ENCODE results near the gene CBL.

Gene CBL

DNA sequence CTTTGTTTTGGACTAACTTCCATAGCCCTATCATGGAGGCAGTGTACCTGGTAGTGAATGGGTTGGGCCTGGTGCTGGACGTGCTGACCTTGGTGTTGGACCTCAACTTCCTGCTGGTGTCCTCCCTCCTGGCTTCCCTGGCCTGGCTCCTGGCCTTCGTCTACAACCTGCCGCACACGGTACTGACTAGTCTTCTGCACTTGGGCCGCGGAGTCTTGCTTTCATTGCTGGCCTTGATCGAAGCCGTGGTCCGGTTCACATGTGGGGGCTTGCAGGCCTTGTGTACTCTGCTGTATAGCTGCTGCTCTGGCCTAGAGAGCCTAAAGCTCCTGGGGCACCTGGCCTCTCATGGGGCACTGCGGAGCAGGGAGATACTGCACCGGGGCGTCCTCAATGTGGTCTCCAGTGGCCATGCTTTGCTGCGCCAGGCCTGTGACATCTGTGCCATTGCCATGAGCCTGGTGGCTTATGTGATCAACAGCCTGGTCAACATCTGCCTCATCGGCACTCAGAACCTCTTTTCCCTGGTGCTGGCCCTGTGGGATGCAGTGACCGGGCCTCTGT is 129.0 kb downstream of the CBL start:
- no peak for DNase-seq

DNA sequence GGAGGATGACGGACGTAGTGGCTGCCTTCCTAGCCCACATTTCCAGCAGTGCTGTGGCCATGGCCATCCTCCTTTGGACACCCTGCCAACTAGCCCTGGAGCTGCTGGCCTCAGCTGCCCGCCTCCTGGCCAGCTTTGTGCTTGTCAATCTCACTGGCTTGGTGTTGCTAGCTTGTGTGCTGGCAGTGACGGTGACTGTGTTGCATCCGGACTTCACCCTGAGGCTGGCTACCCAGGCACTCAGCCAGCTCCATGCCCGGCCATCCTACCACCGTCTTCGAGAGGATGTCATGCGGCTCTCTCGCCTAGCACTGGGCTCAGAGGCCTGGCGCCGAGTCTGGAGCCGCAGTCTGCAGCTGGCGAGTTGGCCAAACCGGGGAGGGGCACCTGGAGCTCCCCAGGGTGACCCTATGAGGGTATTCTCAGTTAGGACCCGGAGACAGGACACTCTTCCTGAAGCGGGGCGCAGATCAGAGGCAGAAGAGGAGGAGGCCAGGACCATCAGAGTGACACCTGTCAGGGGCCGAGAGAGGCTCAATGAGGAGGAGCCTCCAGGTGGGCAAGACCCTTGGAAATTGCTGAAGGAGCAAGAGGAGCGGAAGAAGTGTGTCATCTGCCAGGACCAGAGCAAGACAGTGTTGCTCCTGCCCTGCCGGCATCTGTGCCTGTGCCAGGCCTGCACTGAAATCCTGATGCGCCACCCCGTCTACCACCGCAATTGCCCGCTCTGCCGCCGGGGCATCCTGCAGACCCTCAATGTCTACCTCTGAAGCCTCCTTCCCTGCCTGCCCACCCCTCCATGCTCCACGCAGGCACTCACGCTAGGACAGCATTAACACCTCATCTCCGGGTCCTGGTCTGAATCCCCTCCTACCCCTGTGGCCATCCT is 129.8 kb downstream of the CBL start:
- no peak for DNase-seq

DNA sequence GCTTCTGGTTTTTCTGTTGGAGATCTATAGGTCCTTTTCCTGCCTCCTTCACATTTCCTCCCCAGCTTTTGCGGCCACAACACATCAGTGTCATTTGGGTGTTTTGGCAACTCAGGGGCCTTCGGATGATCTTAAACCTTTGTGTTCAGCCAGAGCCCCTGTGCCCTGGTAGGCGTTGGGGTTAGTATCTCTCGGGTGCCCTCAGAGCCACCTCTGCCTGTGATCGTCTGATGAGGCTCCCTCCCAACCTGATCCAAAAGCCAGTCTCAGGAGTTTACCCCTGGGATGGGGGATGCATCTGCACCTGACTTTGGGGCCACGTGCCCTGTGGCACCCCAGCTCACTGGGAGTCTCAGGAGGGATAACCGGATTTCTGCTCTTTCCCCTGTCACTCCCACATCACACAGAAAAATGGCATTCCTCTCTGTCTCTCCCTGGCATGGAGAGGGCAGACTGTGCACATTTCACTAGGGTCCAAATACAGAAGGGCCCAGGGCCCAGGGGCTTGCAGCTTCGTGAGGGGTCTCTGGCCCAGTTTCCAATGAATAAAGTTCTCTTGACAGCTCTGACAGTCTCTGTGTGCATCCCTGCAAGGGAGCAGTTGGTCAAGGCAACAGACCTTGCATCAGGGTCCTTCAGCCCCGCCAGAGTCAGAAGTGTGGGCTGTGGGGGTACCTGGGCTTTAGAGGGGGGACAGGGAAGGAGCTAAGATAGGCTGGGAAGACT is 130.8 kb downstream of the CBL start:
- DNase-seq = no peak

DNA sequence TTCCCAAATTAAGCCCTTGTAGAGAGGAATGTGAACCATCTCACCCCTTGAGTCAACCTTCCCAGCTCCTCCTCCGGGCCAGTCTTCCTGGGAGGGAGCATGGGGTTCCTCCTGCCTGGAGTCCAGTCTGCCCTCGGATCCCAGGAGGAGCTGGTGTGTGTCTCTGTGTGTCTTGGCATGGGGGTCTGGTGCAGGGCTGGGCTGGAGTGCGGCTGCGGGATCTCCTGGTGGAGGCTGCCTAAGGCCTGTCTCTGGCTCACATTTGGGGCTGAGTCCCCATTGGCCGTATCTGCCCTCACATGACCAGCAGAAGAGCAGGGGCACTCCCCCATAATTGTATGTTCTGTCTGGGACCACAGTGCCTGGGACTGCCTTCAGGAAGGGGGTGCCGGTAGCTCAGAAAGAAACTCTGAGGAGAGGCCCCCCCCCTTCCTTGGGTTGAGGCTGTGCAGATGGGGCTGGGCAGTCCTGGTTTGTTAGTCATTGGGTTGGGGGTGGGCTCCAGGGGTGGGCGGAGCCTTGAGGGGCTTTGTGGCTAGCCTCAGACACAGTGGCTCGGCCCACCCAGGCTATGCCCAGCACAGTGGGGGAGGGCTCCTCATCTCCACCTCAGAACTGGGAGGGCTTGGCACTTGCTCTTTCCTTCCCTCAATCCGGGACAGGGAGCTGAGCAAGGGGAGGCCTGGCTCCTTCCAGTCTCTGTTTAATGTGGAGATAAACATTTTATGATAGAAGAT is 131.6 kb downstream of the CBL start:
- no peak for DNase-seq

- peak; percentile 48 for DNase-seq
Measured at GRCh38 chr11:119338318-119338890, 132.3 kb downstream of the CBL start.

GRCh38 chr11:119338965-119339588 is 132.9 kb downstream of the CBL start:
- no peak for DNase-seq

DNA sequence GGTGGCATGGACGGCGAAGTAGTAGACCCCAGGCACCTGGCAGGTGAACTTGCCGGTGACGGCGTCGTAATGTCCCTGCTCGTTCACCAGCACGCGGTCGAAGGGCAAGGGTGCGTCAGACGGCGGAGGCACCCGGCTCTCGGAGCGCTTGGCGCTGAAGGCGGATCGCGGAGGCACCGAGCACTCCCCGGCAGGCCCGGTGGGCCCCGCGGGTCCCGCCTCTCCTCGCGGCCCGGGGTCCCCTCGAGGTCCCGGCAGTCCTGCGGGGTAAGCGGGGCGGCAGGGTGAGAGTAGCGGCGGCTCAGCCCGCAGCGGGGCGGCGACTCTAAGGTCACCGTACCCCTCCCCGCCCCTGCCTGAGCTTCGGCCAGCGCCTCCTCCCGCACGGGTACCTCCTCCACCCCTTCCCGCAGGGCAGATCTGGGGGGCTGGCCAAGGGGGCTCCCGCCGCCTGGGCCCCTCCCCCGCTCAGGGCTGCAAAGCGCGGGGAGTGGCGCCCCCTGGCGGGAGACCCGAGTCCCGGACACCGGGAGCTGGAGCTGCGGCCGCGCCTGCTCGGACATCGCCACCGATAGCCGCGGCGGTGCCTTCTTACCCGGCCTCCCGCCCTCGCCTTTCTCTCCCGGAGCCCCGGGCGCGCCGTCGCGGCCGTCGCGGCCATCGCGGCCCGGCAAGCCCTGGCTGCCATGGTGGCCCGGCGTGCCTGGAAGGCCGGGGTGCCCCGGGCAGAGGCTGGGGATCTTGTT is 133.6 kb downstream of the CBL start:
- DNase-seq = no peak

GRCh38 chr11:119340335-119341221 is 134.4 kb downstream of the CBL start, which contains the start of gene C1QTNF5:
Gene C1QTNF5 (minus strand): TSS chr11:119340883. CDS start chr11:119340397, 486 bp downstream.
- DNase-seq = no peak

- no peak for DNase-seq
Measured at GRCh38 chr11:119341222-119342022, 135.3 kb downstream of the CBL start.

DNA sequence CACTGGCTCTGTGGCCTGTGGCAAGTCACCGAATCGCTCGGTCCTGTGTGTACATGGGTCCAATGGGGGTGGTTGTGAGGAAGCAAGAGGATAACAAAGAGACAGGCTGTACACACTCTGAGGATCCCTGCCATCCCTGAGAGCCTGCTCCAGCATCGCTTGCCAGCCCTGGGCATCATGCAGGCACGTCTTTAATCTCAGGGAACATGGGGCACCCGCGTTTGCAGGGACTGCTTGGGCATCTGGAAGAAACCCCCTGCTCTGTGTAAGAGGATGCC is 135.8 kb downstream of the CBL start:
- DNase-seq = no peak

- DNase-seq = no peak
Measured at GRCh38 chr11:119342362-119343130, 136.4 kb downstream of the CBL start.

- DNase-seq = no peak
Measured at GRCh38 chr11:119343726-119344125, 137.6 kb downstream of the CBL start.

GRCh38 chr11:119344291-119345010 is 138.3 kb downstream of the CBL start:
- no peak for DNase-seq

DNA sequence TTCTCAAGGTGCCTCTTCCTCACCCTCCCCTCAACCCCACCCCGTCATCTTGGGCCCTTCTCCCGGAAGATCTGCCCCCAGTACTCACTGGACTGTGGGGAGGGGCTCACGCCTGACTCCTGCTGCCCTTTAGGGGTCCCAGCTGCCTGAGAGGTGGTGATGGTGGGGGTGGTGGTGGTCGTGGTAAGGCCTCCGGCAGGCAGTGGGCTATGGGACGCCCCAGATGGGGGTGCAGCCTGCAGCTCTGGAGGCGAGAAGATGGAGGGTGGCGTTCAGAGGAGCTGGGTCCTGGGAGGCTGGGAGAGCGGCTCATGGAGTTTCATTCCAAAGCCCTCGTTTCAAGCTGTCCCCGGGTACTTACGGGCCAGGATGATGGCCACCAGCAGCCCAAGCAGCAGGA is 139.5 kb downstream of the CBL start:
- DNase-seq = no peak

DNA sequence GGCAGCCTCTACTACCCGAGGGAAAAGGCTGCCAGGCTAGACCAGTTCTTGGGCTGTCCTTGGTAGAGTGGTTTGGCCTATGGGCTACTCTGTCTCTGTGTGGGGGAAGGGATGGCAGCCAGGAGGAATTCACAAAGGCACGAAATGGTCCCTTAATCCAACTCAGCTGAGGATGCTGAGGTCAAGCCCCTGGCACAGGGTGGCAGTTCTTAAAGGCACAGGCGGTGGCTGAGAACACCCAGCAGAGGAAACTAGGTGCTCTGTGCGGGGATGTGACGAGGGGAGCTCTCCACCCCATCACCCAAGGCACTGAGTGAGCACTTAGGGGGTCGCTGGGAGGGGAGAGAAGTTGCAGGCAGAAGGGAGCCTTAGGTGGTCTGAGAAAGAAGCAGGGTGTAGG is 140.5 kb downstream of the CBL start, which contains the start of gene MFRP:
MFRP (minus strand) TSS at position 101 of the 400 bp plus-strand sequence. CDS start 192 bp downstream, outside the sequence.
- no peak for DNase-seq

DNA sequence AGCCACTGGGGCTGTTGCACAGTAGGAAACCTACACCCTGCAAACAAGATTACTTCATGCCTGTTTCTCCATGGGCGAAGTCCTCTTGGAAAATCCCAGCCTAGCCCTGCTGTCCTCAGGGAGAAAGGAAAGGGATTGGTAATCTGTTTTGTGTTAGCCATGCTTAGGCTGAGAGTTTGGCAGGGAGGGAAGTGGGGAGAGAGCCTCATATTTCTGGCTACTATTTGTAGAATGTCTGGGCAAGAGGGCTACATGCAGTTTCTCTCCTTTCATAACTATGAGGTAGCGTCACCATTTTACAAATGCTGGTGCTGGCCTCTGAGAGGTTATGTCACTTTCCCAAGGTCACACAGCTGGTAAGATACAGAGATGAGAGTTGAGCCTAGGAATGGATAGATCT is 141.1 kb downstream of the CBL start:
- no peak for DNase-seq

GRCh38 chr11:119347940-119348605 is 141.9 kb downstream of the CBL start:
- DNase-seq = no peak

DNA sequence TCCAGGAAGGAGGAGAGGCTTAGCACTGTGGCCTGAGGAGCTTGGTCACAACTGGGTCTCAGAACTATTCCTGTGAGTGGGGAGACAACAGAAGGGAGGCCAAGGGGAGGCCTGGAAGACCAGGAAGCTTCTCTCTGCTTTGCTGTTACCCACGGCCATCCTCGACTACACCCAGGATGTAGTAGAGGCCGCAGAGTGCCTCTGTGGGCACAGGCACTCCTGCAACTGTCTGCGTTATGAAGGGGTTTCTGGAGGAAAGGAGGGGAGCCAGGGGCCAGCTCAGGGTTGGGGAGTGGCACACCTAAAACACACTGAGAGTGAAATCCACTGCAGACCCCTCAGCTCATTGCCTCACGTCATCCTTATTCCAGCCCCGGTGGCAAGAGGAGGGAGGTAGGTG is 144.2 kb downstream of the CBL start:
- DNase-seq = no peak
